ENCODE measurements around the gene FLOT2.
"Not testable (repeated sequence)": the region's sequence is repeated elsewhere in the genome, so short reads cannot be mapped to it uniquely, and the experiment has no call there.

Gene FLOT2, protein sequence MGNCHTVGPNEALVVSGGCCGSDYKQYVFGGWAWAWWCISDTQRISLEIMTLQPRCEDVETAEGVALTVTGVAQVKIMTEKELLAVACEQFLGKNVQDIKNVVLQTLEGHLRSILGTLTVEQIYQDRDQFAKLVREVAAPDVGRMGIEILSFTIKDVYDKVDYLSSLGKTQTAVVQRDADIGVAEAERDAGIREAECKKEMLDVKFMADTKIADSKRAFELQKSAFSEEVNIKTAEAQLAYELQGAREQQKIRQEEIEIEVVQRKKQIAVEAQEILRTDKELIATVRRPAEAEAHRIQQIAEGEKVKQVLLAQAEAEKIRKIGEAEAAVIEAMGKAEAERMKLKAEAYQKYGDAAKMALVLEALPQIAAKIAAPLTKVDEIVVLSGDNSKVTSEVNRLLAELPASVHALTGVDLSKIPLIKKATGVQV

DNA sequence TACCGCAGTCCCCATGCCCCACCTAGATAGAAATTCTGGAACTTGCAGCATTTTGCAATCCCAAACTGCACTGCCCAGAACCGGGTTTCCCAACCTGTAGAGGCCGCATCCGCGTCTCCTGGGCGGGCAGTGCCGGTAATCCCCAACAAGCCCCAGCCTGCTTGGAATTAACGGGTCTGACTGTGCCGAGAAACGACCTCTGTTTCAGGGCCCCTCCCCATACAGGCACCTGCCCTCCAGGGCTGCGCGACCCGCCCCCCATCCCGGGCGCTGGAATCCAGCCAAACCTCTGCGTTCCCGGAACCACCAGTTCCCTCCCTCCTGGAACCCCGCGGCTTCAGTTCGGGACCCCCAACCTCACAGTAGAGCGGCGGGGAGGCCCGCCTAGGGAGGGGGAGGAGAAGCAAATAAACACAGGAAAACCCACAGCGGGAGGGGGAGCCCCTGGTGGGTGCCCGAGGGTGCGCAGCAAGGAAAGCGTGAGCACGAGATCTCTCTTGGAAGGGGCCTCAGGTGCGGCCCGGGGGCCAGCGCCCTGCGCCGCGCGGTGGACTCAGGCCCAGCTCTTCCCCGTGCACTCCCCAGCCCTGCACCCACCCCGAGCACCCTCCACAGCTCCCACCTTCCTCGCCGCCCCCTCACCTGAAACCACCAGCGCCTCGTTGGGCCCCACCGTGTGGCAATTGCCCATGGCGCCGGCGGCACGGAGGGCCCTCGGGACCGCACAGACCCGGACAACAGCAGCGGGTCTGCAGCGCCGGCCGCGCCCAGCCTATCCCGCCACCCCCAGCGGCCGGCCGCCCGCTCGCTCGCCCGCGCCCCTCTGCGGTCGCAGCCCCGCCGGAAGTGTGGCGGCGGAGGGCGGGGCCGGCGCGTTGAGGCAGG, at the start of gene FLOT2:
Gene FLOT2 (minus strand): TSS at position 850 of the 885 bp plus-strand sequence. CDS start 159 bp downstream, at position 691.
- peak; percentile 25 for DNase-seq

DNA sequence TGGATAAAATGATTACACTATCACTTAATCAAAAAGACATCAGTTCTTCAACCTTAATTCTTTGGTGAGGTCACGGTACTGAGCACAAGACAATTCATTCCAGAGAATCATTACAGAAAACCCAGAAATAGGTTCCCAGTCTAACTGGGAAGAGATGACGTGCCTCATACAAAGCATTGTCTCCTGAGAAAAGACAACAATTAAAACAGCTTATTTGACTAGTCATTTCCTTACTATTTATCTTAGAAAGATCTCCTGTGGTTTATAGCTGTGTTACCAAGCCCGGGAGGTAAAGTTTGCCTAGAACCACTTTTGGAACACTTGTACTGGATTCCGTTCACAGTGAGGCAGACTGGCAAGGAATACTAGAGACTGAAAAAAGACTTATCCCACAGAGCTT, 48.7 kb upstream of the FLOT2 start:
- no peak for DNase-seq

DNA sequence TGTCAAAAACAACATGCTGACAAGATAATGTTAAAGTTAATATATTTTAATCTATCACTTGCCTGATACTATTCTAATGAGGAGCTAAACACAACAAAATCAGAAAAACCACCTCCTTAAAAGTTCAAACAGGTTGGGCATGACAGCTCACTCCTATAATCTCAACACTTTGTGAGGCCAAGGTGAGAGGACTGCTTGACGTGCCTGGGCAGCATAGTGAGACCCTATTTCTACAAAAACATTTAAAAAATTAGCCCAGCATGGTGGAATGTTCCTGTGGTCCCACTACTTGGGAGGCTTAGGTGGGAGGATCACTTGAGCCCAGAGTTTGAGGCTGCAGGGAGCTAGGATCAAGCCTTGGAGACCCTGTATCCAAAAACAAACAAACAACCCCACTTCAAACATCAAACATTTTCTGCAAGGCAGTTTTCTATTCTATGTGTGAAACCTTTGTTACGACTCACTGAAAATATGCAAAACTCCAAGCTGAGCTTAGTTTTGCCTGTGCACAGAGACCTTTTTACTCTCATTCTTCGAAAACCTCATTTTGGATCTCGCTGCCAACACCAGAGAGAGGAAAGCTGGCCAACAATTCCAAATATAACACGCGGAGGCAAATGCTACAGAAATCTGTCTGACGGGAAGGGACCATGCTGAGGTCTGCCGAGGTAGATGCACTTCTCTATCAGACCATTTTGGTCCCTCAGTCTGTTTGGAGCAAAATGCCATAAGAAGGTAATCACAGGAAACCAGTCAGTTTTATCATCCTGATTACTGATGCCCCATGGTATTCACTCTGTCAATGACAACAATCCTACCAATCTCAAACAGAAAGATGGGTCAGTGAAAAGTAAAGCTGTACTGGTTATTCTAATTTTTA, 47.6 kb upstream of the FLOT2 start:
- no peak for DNase-seq

DNA sequence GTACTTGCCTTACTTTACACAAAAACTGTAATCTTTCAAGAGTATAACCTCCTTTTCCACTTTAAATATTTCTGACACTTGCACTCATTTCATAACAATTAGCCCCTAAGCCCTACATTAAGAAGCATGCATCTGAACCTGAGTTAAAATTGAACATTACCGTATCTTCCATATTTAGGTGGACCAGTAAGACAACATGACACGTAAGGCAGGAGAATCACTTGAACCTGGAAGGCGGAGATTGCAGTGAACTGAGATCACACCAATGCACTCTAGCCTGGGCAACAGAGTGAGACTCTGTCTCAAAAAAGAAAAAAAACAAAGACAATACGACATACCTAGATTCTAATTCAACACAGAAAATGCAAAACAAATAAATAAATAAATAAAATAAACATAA, 46.8 kb upstream of the FLOT2 start:
- no peak for DNase-seq

DNA sequence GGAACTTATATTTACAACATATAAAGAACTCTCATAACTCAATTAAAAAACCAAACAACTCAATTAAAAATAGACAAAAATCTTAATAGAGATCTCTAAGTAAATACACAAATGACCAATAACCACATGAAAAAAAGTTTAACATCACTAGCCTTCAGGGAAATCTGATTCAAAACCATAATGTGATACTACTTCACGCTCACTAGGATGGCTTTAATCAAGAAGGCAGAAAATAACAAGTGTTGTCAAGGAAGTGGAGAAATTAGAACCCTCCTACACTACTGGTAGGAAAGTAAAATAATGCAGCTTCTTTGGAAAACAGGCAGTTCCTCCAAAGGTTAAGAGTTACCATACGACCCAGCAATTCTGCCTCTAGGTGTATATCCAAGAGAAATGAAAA, 45.4 kb upstream of the FLOT2 start:
- DNase-seq, result no peak

DNA sequence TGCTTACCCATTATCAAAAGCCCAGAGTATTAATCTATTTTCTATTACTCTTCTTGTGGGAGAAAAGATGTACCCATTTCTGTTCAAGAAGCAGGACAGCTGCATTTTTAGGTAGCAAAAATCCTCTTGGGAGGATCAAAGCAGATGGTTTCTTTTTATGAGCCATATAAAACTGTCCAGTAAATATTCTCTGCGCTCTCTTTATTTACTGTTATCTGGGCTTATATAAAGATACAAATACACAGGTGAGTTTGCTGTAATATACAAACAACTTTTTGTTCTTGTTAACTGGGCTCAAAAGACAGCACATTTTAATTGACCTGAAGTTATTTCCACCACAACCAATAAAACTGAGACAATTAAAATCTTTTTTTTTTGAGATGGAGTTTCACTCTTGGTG, 43.7 kb upstream of the FLOT2 start:
- DNase-seq, result no peak

DNA sequence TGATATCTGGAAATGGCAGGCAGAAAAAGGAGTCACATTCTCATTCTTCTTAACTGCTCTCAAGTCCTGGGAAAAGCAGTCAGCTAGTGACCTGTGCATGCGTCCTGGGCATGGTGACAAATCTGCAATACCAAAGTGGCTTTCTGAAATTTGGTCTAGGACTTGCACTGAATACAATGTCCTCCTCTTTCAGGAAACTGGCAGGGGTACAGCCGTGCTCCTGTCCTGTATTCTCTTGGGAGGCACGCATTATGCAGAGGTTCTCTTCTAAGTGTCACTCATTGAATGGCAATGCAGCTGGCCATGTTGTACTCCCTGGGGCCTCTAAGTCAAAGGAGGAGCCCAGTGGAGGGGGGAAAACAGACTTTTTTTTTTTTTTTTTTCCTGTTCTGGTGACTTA, 43.1 kb upstream of the FLOT2 start:
- DNase-seq, result no peak

DNA sequence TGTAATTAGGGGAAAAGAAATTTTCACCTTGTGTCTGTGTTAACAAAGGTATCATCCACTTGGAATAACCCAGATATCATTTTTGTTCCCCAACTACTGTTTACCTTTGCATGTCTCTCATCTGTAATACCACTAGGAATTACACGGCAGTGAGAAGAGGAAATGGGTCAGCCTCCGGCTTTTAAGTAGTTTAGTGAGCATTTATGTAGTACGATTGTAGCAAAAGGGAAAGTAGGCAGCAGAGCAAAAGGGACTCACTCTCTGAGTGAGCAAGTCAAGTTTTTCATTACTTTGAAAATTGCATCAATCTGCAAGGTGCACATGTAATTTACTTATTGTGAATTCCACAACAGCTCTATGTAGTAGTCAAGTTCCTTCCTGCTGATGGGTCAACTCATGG, 42.6 kb upstream of the FLOT2 start:
- no peak for DNase-seq

DNA sequence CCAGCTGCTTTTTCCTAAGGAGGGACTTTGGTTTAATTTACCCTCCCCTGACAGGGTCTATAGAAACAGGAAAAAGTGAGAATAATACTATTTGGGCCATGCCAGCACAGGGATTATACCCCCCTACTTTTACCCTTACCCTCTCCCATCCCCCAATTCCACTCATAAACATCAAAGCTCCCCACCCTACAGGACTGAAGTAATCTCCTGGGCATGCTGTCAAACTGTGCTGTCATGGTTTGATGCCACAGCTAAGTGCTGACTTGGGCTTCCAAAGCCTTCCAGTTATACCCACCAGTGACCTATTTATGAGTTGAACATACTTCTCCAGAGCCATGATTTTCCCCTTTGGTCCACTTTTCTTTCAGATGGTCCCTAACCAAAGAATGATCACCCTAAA, 41.0 kb upstream of the FLOT2 start:
- no peak for DNase-seq

DNA sequence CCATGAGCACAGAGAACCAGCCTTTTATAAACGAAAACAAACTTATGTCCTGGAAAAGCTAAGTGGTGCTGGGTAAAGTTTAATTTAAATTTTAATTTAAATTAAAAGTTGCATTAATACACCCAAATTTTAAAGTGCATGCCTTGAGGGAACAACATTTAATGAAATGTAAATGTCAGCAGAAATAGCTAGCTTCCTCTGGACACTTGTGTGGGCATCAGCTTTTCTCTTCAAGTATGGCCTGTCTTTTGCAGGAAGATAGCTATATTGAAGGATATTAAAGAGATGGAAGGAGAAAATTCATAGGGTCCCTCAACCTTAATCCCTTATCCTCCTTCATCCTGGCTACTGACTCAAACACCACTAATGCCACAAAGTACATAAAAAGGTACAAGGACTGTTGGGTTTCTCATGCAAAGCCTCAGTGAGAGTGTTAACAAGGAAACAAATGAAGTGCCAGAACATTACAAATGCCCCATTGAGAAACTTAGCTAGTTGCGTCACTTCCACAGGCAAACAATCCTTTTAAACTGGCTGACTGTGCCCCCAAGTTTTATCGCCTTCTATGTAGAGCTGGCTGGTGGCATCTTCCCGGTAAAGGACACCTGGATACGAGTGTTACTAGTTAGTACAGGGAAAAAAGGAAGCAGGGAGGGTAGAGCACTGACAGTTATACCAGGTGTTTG, 39.7 kb upstream of the FLOT2 start:
- DNase-seq, result no peak

DNA sequence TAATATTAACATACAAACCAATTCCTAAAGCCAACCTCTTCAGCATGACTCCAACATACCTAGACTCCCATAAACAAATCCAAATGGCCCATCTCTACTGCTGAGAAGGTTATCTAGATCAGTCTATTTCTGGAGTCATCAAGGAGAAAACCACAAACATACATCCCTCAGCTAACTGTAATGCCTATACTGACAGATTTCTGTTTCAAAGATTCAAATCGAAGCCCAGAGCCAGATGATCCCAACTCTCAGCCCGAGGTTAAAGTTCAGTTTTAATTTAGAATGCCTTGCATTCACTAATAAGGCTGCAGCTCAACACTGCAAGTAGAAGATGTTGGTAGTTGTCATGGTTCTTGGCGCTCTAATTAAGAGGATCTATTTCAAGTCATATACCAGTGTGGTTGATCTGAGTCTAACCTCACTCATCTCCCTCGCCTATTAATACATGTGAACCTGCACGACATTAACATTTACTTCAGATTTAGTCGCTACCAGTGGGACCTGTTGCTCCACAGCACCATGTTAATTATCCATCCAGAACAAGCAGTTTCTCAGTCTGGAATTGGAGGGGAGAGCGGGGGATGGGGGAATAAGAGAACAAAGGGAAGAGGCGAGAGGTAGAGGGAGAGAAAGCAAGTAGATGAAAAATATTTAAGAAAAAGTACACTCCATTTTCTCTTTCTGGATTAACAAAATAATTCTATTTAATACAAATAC, 38.4 kb upstream of the FLOT2 start:
- DNase-seq, result no peak

DNA sequence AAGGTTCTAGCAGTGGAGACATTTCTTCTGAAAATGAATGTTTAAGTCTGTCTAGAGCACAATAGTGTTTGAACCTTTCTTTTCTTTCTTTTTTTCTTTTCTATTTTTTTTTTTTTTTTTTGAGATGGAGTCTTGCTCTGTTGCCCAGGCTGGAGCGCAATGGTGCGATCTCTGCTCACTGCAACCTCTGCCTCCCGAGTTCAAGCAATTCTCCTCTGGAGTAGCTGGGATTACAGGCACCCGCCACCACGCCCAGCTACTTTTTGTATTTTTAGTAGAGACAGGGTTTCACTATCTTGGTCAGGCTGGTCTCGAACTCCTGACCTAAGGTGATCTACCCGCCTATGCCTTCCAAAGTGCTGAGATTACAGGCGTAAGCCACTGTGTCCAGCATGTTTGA, 37.0 kb upstream of the FLOT2 start:
- DNase-seq, result not testable (repeated sequence)

DNA sequence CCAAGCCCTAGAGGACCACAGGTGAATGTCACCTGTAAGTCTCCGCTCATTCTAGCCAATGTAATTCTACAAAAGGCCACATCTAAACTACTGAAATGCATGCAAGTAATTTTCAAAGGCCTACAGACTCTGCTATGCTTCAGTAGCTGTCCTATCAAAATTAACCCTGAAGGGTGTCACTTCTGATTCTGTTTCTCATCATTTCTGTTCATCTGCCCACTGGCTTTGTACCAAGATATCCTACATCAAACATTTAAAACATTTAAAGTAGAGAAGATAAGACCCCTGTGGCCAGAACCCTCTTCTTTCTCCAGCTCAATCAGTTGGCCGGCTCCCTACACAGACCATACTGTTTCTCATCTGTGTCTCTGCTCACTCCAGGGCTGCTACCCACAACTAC, 32.3 kb upstream of the FLOT2 start:
- no peak for DNase-seq

DNA sequence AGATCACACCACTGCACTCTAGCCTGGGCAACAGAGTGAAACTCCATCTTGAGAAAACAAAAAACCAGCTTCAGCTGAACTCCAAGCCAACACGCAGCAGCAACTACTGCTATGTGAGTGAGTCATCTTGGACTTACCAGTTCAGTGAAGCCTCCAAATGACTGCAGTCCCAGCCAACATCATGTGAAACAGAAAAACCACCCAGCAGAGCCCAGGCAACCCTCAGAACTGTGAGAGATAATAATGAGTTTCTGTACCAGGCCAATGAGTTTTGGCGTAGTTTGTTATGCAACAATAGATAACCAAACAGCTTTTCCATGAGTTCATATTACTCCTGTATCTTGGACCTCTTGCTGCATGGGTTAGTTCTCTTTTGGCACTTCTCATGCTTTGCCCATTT, 30.5 kb upstream of the FLOT2 start:
- peak; percentile 89 for DNase-seq

DNA sequence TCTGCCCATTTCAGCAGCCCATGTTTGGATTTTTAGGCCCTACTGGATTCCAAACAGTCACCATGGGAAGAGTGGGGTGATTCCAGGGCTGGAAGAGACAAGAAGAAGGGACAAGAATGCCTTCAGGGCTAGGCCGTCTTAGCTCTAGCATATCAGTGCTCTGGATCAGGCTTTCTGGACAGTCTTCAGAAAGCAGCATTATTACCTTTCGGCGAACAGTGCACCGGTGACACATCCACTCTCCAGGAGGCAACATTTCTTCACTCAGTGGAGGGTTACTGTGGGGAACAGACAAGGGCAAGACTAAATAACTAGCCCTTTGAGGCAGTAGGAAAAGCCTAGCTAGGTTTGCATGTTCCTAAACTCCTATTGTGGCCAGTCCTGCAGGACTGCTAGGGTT, 29.3 kb upstream of the FLOT2 start:
- DNase-seq, result no peak

DNA sequence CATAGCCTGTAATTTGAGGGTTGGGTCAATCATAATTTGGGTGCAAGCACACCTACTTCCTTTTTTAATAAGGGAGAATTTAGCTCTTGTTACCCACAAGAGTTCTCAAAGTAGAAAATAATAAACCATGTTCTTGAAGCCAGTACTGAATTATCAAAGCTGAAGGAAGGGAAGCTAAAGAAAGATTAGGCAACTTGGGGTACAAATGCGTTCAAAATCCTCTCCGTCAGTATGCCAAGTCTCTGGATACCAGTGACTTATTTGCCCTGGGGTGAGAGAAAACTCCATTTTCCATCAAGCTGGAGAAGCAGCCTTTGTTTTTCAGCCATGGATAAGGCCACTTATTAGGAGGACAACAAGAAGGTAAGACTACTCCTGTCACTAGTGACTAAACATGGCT, 28.8 kb upstream of the FLOT2 start:
- DNase-seq, result no peak

DNA sequence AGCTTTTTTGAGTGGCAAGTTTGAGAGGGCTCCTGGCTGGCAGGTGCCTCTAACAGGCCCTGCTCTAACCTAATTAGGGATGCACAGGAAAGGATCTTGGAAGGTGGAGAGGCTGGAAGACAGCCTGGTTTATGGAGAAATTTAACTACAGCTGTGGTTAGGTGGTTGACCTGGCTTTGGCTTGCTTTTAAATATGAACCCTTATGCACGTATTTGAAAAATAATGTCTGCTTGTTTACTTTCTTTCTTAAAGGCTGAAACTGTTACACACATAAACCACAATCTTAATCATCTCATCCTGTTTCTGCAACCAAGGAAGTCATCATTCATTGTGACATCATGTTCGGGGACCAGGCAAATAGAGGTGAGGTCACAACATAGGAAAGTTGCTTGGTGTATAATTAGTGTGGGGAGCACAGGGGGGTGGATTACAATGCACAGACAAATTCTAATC, 28.4 kb upstream of the FLOT2 start:
- DNase-seq, result peak; percentile 40

DNA sequence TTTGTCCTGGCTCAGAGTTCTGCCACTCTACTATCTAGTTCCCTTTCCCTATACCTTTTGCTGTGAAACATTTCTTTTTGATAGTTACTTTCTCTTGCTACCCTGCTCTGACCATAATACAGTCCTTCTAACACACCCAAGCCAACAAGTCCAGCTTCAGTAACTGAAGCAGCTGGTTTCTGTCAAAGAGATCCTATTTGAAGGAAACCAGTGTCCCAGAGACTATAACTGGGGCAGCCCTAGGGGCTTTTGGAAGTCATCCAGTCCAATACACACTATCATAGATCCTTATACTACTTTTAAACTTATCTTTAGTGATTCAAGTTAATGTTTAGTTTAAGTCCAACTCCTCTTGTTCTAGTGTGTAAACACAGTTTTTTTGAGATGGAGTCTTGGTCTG, 22.7 kb upstream of the FLOT2 start:
- DNase-seq, result no peak

DNA sequence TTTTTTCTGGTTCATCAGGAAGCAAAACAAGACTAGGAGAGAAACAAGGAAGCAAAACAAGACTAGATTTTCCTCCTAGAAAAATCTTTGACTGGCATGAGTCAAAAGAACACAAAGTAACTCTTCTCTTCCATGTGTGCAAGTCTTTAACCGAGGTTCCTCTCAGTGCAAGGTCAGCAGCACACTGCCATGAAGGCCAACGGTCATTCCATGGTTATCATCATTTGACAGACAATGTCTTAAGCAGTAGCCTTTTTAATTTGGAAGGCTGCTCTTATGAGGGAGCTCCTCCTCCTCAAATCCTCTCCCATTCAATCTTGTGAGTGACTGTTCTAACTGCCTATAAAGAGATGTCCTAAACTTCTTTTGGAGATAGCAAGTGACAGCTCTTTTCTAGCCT, 20.8 kb upstream of the FLOT2 start:
- no peak for DNase-seq

DNA sequence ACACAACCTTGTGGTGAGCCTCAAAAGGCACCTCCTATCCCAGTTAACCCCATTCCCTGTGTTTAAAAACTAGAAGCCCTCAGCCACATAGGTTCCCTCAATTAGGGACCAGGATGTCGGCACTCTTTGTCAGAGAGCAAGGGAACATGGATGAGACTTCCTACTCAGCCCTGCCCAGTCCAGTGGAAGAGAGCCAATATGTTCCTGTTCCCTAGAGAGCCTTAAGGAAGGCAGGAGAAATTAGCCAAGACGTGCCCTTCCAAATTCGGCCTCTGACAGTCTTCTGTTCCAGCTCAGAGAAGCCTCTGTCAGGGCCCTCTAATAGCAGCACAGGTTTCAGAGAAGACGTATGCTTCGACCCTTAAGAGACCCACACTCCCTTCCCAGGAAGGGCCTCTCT, 19.9 kb upstream of the FLOT2 start:
- DNase-seq, result no peak

DNA sequence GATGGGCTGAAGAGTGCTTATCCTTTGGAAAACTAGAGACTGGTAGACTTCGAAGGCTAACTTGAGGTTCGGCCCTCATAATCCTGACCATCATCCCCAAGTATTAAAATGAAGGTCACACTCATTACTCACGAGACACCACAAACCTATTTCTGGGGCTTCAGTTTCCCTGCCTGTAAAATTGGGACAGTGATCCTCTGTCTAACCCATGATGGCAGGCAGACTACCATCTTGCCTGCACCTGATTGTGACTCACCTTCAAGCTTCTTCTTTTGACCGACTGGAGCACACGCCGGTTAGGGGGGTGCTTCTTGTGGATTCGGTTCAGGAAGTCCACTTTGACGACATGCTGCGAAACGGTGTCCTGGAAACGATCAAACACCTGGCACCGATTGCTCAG, 19.5 kb upstream of the FLOT2 start:
- no peak for DNase-seq

All from NCI-H226 (cell line).